GM12878 (cell line): ENCODE measurements around the gene FHIP1B. TPM values are rescaled to one million over a fixed set of nuclear protein-coding genes. Genes with fewer than 3 reads are reported as not detected.

ENCODE experiments used
- ATAC-seq: fragments of 200-7000 bp; cut with Tn5 transposase; 3 replicates; pipeline ENCODE4 v1.9.1; 2020; ENCODE audit warnings: mild to moderate bottlenecking, moderate library complexity
- BruUV-seq: library from RNA; stranded (reverse); fragments of 400-500 nt; replicated peaks from 2 replicates; lab custom pipeline; 2021; lab: Mats Ljungman, UMichigan
- CTCF ChIA-PET: fragments of 300-600 bp; sonication (Branson Sonifier 250); formaldehyde crosslinking; extraction: SDS; loops from one replicate; lab custom pipeline; 2021; ENCODE audit warnings: inconsistent platforms; lab: Yijun Ruan, JAX
- POLR2A ChIA-PET: fragments of 350-600 bp; formaldehyde crosslinking; extraction: SDS; loops from one replicate; lab custom pipeline; 2021; ENCODE audit warnings: inconsistent platforms; lab: Charles Lee
- RAD21 ChIA-PET: fragments of 300-600 bp; sonication (Branson Sonifier 250); formaldehyde crosslinking; loops from one replicate; lab custom pipeline; 2023; ENCODE audit warnings: antibody characterized with exemption; ENCODE audit not compliant: unreplicated experiment; lab: Charles Lee
- SMC1A ChIA-PET: fragments of 300-600 bp; sonication (Branson Sonifier 250); formaldehyde crosslinking; loops from one replicate; lab custom pipeline; 2023; ENCODE audit not compliant: unreplicated experiment, uncharacterized antibody; lab: Charles Lee
- DNase-seq: peaks from one replicate; pipeline ENCODE4 v3.0.0-alpha.2; 2011; ENCODE audit warnings: low read depth, low spot score
- FAIRE-seq: peaks from 3 replicates; lab custom pipeline; 2011; peaks lifted over from hg19 to GRCh38; lab: Jason Lieb, UNC
- H2AFZ ChIP-seq: 2 replicates; pipeline ENCODE4 v1.6.0; 2011; ENCODE audit warnings: low read depth, low read length, control low read depth; ENCODE audit not compliant: control insufficient read depth
- H3K27ac ChIP-seq: 2 replicates; pipeline ENCODE4 v1.5.1; 2011; ENCODE audit warnings: control low read depth; ENCODE audit not compliant: control insufficient read depth, insufficient read depth
- H3K27me3 ChIP-seq, 2 experiments: replicated peaks in 1 of 2; 2 replicates each; pipeline versions ENCODE4 v1.6.0 to v1.6.1; 2011; ENCODE audit warnings: low read length in 1 of 2; ENCODE audit not compliant: control insufficient read depth in 2 of 2, insufficient read depth in 2 of 2
- H3K36me3 ChIP-seq, 2 experiments: 2 replicates each; pipeline ENCODE4 v1.5.1; 2011; ENCODE audit warnings: low read length in 1 of 2; ENCODE audit not compliant: control insufficient read depth in 2 of 2, insufficient read depth in 2 of 2
- H3K4me1 ChIP-seq: 2 replicates; pipeline ENCODE4 v1.6.1; 2011; ENCODE audit warnings: mild to moderate bottlenecking, low read length, moderate library complexity, mixed read lengths; ENCODE audit not compliant: control insufficient read depth, insufficient read depth
- H3K4me2 ChIP-seq: 2 replicates; pipeline ENCODE4 v1.6.0; 2011; ENCODE audit warnings: control low read depth; ENCODE audit not compliant: control insufficient read depth, insufficient read depth
- H3K4me3 ChIP-seq: fragments of 200-600 bp; sonication (generic); 2 replicates; pipeline ENCODE4 v1.5.1; 2016
- H3K79me2 ChIP-seq: 2 replicates; pipeline ENCODE4 v1.6.0; 2011; ENCODE audit warnings: low read length; ENCODE audit not compliant: control insufficient read depth, insufficient read depth
- H3K9ac ChIP-seq: 2 replicates; pipeline ENCODE4 v1.8.0; 2011; ENCODE audit warnings: low read length, control low read depth, mixed read lengths; ENCODE audit not compliant: control insufficient read depth, insufficient read depth
- H3K9me3 ChIP-seq: replicated peaks from 3 replicates; pipeline ENCODE4 v1.5.1; 2011; ENCODE audit warnings: mild to moderate bottlenecking, low read length; ENCODE audit not compliant: control insufficient read depth, insufficient read depth
- H4K20me1 ChIP-seq: 2 replicates; pipeline ENCODE4 v1.6.0; 2011; ENCODE audit not compliant: control insufficient read depth, insufficient read depth
- RBBP5 ChIP-seq: fragments of 200-600 bp; sonication (generic); conservative IDR thresholded peaks from 2 replicates; pipeline ENCODE4 v1.6.1; 2016
- SP1 ChIP-seq: IDR thresholded peaks from one replicate; pipeline ENCODE4 v1.6.1; 2011; ENCODE audit warnings: low read depth, low read length
- WGBS: methylation state at CpG from one replicate; pipeline ENCODE4 v1.1.6; 2016; ENCODE audit warnings: low lambda C conversion rate; ENCODE audit not compliant: insufficient replicate concordance, insufficient coverage; ENCODE audit errors: missing lambda C conversion rate; 5-methylcytosine and 5-hydroxymethylcytosine counted together
- in situ Hi-C: fragments of 300-500 bp; cut with MboI; formaldehyde crosslinking; loops from 9 replicates; pipeline ENCODE4 v1.14.3; 2018; ENCODE audit warnings: mixed read lengths
- intact Hi-C: fragments of 100-400 bp; cut with micrococcal nuclease; formaldehyde crosslinking; loops from one replicate; pipeline ENCODE4 v1.14.2; 2022; ENCODE audit not compliant: unreplicated experiment
- polyA plus RNA-seq, 11 experiments: library from polyadenylated mRNA; depleted of rRNA in 4 of 11; unstranded in 6 of 11; stranded (reverse) in 5 of 11; fragments of >200 nt; fragmentation: Nextera tagmentation in 4 of 11; fragmentation: Illumina TruSeq in 1 of 11; extraction: Ambion mirVana in 4 of 11; extraction: Trizol in 1 of 11; gene quantifications; 1 replicate in 1 of 11; 2 replicates in 10 of 11; pipeline versions ENCODE4 v1.2.1 to v1.2.3, GENCODE V29; 2011 to 2016; ENCODE audit warnings: inconsistent platforms in 2 of 11, missing spikeins in 2 of 11, low read depth in 1 of 11
- total RNA-seq, 4 experiments: library from RNA; depleted of rRNA in 3 of 4; stranded (reverse); fragments of >200 nt in 3 of 4; fragmentation: Illumina TruSeq in 1 of 4; extraction: Trizol in 1 of 4; gene quantifications; 2 replicates each; pipeline versions ENCODE4 v1.2.1 to v1.2.3, GENCODE V29; 2013 to 2021
- TF ChIP-seq, protein P1 (sequence below): fragments of 450-650 bp; formaldehyde crosslinking; IDR thresholded peaks from 2 replicates; pipeline ENCODE4 v1.4.0; 2020; ENCODE audit warnings: mild to moderate bottlenecking, moderate library complexity

The FHIP1B gene
- total and polyA plus RNA-seq, 10 of the 15 experiments (the other 5 are each of a cell fraction or from before 2014, with no cell fraction given) = 0.90 to 28.1 (median 11.1) TPM

- Histone ChIP-seq H3K27me3 (peaks cover 10 to 19% of the 10 kb centered on the region in 2 experiments), H4K20me1 (no peaks in the 10 kb centered on the region), H3K9ac (no peak overlapping the region), H3K4me2 (no peak overlapping the region), H3K4me3 (no peak overlapping the region), H3K36me3 (no peaks in the 10 kb centered on the region), H3K27ac (no peak overlapping the region), H3K79me2 (no peaks in the 10 kb centered on the region), H2AFZ (no peak overlapping the region), H3K4me1 (no peaks in the 10 kb centered on the region), H3K9me3 (no peaks in the 10 kb centered on the region)
- intact Hi-C loops (no loop called here), in situ Hi-C loops (no loop called here)
- ATAC-seq (no peak), DNase-seq (no peak), FAIRE-seq (no peak)
- no TSS peak for BruUV-seq
- POLR2A ChIA-PET = no interaction called here
- RAD21 ChIA-PET = no interaction called here
- TF ChIP-seq SP1 = no peak
- TF ChIP-seq, protein P1, sequence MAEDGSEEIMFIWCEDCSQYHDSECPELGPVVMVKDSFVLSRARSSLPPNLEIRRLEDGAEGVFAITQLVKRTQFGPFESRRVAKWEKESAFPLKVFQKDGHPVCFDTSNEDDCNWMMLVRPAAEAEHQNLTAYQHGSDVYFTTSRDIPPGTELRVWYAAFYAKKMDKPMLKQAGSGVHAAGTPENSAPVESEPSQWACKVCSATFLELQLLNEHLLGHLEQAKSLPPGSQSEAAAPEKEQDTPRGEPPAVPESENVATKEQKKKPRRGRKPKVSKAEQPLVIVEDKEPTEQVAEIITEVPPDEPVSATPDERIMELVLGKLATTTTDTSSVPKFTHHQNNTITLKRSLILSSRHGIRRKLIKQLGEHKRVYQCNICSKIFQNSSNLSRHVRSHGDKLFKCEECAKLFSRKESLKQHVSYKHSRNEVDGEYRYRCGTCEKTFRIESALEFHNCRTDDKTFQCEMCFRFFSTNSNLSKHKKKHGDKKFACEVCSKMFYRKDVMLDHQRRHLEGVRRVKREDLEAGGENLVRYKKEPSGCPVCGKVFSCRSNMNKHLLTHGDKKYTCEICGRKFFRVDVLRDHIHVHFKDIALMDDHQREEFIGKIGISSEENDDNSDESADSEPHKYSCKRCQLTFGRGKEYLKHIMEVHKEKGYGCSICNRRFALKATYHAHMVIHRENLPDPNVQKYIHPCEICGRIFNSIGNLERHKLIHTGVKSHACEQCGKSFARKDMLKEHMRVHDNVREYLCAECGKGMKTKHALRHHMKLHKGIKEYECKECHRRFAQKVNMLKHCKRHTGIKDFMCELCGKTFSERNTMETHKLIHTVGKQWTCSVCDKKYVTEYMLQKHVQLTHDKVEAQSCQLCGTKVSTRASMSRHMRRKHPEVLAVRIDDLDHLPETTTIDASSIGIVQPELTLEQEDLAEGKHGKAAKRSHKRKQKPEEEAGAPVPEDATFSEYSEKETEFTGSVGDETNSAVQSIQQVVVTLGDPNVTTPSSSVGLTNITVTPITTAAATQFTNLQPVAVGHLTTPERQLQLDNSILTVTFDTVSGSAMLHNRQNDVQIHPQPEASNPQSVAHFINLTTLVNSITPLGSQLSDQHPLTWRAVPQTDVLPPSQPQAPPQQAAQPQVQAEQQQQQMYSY (CRISPR knock-in tag) = no peak
- TF ChIP-seq RBBP5 = no peak
- SMC1A ChIA-PET = interaction anchor here (0.7 kb wide), 1 partner anchor 127 kb away, joined by 3 read pairs; no protein-coding TSS in a partner anchor
- WGBS = 11% methylated on average over 5 of the region's 5 CpGs
- CTCF ChIA-PET = interaction anchor here (0.9 to 1.5 kb wide), 4 partner anchors 14 to 119 kb away, joined by 3 to 5 read pairs (median 4); no protein-coding TSS in a partner anchor
Observed at GRCh38 chr11:6260207-6260726, 25.8 kb upstream of the FHIP1B start.
